RWPE1 (cell line): ENCODE data around the gene FUT9.
A peak's percentile ranks its signal among the peaks of the same experiment; 100 is the strongest.

Experiments used
- CTCF ChIA-PET: fragments of 350-600 bp; sonication (Branson Sonifier 250); formaldehyde crosslinking; extraction: SDS; loops from one replicate; lab custom pipeline; 2021; lab: Yijun Ruan, JAX
- POLR2A ChIA-PET: fragments of 400-600 bp; formaldehyde crosslinking; extraction: SDS; loops from one replicate; lab custom pipeline; 2020; ENCODE audit warnings: antibody characterized with exemption; ENCODE audit not compliant: low non-redundant PET; lab: Yijun Ruan, JAX
- DNase-seq: peaks from one replicate; pipeline ENCODE4 v3.0.0; 2012; ENCODE audit warnings: low spot score
- H3K27ac ChIP-seq: fragments of 450-650 bp; 2 replicates; pipeline ENCODE4 v1.5.1; 2017
- TF ChIP-seq, protein P1 (sequence below): fragments of 450-650 bp; conservative IDR thresholded peaks from 2 replicates; pipeline ENCODE4 v1.5.1; 2017; ENCODE audit warnings: low read depth, mild to moderate bottlenecking

The FUT9 gene

DNA sequence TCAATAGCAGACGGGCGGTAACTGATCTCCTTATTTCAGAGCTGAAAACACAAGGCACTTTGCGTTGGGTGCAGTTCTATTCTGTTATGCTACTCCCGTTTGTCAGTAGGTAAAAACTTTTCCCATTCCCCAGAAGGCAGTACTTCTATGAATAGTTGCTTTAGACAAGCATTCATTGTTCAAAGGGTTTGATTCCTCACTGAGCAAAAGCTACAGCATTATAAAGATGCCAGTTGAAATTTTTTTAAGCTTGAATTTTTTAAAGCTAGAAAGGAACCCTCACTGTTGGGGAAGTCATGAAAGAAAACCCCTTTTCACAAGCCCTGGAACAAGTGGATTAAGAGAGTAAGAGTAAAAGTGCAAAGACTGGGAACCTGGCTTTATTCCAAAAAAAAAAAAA lies 42.3 kb downstream of the FUT9 start:
- CTCF ChIA-PET: no interaction called here

DNA sequence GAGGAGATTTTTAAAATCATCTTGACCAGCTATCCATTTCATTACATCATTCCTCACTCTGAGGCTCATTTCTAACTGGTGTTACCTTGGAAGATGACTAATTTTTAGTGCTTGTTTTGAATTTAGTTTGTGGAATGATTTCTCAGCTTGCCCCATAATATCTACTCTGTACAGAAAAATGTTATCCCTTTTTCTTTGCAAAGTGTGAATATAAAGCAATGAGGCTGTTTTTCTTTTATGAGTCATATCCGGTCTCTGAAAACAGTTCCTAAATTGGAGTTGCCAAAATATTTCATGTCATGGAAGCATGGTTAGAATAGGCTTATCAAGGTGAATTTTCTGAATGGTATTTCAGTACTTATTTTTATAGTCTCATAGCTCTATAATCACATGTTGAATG lies 43.8 kb downstream of the FUT9 start:
- H3K27ac ChIP-seq: no peak overlapping the region
- DNase-seq: peak; percentile 22
- TF ChIP-seq, protein P1, sequence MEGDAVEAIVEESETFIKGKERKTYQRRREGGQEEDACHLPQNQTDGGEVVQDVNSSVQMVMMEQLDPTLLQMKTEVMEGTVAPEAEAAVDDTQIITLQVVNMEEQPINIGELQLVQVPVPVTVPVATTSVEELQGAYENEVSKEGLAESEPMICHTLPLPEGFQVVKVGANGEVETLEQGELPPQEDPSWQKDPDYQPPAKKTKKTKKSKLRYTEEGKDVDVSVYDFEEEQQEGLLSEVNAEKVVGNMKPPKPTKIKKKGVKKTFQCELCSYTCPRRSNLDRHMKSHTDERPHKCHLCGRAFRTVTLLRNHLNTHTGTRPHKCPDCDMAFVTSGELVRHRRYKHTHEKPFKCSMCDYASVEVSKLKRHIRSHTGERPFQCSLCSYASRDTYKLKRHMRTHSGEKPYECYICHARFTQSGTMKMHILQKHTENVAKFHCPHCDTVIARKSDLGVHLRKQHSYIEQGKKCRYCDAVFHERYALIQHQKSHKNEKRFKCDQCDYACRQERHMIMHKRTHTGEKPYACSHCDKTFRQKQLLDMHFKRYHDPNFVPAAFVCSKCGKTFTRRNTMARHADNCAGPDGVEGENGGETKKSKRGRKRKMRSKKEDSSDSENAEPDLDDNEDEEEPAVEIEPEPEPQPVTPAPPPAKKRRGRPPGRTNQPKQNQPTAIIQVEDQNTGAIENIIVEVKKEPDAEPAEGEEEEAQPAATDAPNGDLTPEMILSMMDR: no peak
- ChIA-PET POLR2A (no interaction called here), CTCF (no interaction called here)

More for the DNA sequence above, 42.3 kb downstream of the FUT9 start:
- DNase-seq: no peak
- TF ChIP-seq, protein P1: no peak
- POLR2A ChIA-PET: no interaction called here
- no peak overlapping the region for H3K27ac ChIP-seq

DNA sequence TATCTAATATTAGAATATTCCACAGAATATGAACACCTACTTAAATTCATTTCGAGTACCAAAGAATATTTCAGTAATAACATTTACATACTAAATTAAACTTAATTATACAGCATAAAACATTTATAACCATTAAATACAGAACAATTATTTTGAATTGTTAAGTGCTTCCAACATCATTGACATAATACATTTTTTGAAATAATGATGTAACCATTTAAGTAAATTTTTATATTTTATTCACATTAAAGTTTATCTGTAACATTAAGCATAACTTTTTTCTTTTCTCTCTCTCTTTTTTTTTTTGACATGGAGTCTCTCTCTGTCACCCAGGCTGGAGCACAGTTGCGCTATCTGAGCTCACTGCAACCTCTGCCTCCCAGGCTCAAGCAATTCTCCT lies 44.5 kb downstream of the FUT9 start:
- TF ChIP-seq, protein P1: no peak
- H3K27ac ChIP-seq: no peak overlapping the region
- ChIA-PET CTCF (no interaction called here), POLR2A (no interaction called here)
- no peak for DNase-seq

DNA sequence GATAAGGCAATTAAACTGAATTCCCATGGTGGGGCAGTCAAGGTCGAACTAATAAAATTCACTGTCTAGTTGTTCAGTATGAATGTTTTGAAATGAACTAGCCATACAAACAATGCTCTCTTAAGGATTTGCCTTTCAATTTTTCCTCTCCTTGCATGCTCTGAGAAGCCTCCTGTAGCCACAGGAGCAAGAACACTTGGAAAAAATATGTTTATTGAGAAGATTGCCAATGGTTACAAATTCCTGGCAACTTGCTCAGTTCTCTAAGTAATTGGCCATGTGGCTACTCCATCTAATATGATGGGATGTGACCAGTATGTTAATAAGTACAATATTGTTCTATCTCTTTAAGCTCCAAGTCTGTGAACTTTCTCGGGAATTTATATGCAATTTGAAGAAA lies 49.4 kb downstream of the FUT9 start:
- DNase-seq: no peak
- ChIA-PET CTCF (no interaction called here), POLR2A (no interaction called here)
- H3K27ac ChIP-seq: no peak overlapping the region
- TF ChIP-seq, protein P1: no peak

DNA sequence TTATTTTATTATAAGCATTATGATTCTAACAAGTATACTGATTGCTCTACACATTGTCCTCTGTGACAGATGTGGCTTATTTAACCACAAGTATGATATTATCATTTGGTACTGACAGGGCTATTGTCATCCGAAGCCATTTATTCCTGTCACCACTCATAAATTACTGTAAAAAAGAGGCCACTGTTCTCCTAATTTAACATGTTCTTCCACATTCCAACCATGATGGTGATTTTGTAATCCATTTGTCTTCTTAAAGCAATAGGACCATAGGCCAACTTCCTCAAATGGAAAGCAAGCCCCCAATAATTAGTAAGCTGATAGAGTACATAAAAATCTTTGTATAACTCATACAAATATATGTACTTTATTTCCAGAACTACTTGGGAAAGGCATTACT lies 50.6 kb downstream of the FUT9 start:
- CTCF ChIA-PET: no interaction called here
- no peak for DNase-seq

DNA sequence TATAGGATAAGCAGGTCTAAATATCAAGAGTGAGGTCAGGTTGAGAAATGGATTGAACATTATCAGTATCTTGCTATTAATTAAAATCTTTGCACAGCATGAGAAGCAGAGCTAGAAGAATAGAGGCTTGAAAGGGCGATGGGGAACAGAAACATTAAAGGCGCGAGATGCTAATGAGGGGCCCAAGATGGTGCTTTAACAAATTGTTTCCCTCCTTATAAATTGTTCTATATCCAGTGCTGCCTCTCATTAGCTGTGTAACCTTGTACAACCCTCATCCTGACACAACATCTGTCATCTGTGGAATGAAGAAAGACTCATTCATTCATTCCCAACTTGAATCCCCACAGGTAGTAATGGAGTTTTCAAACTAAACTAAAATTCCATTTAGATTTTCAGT lies 57.8 kb downstream of the FUT9 start:
- POLR2A ChIA-PET: no interaction called here
- TF ChIP-seq, protein P1: no peak
- CTCF ChIA-PET: no interaction called here
- no peak overlapping the region for H3K27ac ChIP-seq
- no peak for DNase-seq

More for the DNA sequence above, 50.6 kb downstream of the FUT9 start:
- TF ChIP-seq, protein P1: no peak
- POLR2A ChIA-PET: no interaction called here
- H3K27ac ChIP-seq: no peak overlapping the region

DNA sequence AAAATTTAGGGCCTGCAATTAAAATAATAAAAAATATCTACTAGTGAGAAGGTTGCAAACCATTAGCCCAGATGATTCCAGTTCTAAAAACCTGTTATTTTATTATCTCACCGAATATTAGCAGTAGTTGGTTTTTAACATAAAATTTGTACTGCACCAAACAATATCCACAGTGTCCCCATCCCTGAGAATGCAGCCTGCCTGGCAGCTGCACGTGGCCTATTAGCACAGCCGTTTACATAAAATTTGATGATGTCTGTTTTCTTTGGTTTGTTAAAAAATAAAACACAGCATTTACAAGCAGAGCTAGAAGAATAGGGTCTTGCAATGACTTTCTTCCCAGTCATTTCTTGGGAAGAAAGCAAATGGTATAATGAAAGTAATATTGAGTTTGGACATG lies 58.2 kb downstream of the FUT9 start:
- TF ChIP-seq, protein P1: no peak
- CTCF ChIA-PET: interaction anchor here (0.7 kb wide), 1 partner anchor 515 kb away, joined by 3 read pairs; no protein-coding TSS in a partner anchor
- POLR2A ChIA-PET: no interaction called here
- no peak for DNase-seq
- no peak overlapping the region for H3K27ac ChIP-seq
